Activated CD4-positive, alpha-beta memory T cell treated with anti-CD3 and anti-CD28 coated beads, Interleukin-2, amount 10 ng/mL, durations not matched to agents 7 days and 5 days (primary cell): ENCODE measurements around the gene PPP4R1. TPM values are rescaled to one million over a fixed set of nuclear protein-coding genes. Genes with fewer than 3 reads are reported as not detected.

Experiments
- CTCF ChIA-PET: fragments of 350-600 bp; sonication (Branson Sonifier 250); formaldehyde crosslinking; loops from one replicate; lab custom pipeline; 2021; ENCODE audit warnings: antibody characterized with exemption, inconsistent platforms; lab: Charles Lee
- POLR2A ChIA-PET: fragments of 350-600 bp; sonication (Branson Sonifier 250); formaldehyde crosslinking; loops from one replicate; lab custom pipeline; 2021; ENCODE audit warnings: antibody characterized with exemption; lab: Charles Lee
- DNase-seq: peaks from one replicate; pipeline ENCODE4 v3.0.0-alpha.2; 2020
- H3K27ac Mint-ChIP-seq: one replicate; pipeline ENCODE4 v1.8.0; 2021; ENCODE audit warnings: mild to moderate bottlenecking, mixed read lengths
- H3K27me3 Mint-ChIP-seq: one replicate; pipeline ENCODE4 v1.8.0; 2021; ENCODE audit warnings: mixed read lengths
- H3K36me3 Mint-ChIP-seq: one replicate; pipeline ENCODE4 v1.8.0; 2021; ENCODE audit warnings: low read depth, mixed read lengths
- H3K4me1 Mint-ChIP-seq: one replicate; pipeline ENCODE4 v1.8.0; 2021; ENCODE audit warnings: mixed read lengths
- H3K4me3 Mint-ChIP-seq: one replicate; pipeline ENCODE4 v1.8.0; 2021; ENCODE audit warnings: mild to moderate bottlenecking, mixed read lengths
- H3K9me3 Mint-ChIP-seq: one replicate; pipeline ENCODE4 v1.8.0; 2021; ENCODE audit warnings: mixed read lengths
- total RNA-seq, 2 experiments: library from RNA; stranded (reverse); gene quantifications; one replicate each; pipeline ENCODE4 v1.2.3, GENCODE V29; 2021

Gene PPP4R1
- total RNA-seq, 2 experiments from 2014 or later, result 54.0 to 59.7 TPM

DNA sequence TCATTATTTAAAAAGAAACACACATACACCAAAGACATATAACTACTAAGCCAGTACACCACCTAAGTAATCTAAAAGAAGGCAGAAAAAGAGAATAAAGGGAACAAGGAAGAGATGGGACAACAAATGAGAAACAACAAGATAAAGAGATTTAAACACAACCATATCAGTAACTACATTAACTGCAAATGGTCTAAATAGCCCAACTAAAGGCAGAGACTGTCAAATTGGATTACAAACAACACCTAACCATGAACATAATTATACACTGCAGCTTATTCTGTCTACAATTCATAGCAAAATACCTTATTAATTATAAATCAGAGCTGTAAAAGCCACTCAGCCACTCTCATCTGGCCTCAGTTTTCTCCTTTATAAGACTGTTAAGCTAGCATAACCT is 15.0 kb downstream of the PPP4R1 start:
- no peak overlapping the region for H3K27ac Mint-ChIP-seq
- peaks cover 19% of the 10 kb centered on the region for H3K9me3 Mint-ChIP-seq
- DNase-seq, result no peak
- no peaks in the 10 kb centered on the region for H3K27me3 Mint-ChIP-seq
- H3K4me3 Mint-ChIP-seq, result no peak overlapping the region
- H3K36me3 Mint-ChIP-seq, result peaks cover 40% of the 10 kb centered on the region
- CTCF ChIA-PET, result no interaction called here
- POLR2A ChIA-PET, result no interaction called here
- peaks cover 23% of the 10 kb centered on the region for H3K4me1 Mint-ChIP-seq

- H3K4me3 Mint-ChIP-seq, result no peak overlapping the region
- H3K9me3 Mint-ChIP-seq, result peaks cover 19% of the 10 kb centered on the region
- H3K27me3 Mint-ChIP-seq, result no peaks in the 10 kb centered on the region
- no peak overlapping the region for H3K27ac Mint-ChIP-seq
- peaks cover 23% of the 10 kb centered on the region for H3K4me1 Mint-ChIP-seq
- ChIA-PET POLR2A (no interaction called here), CTCF (interaction anchor here (1.0 kb wide), 1 partner anchor 13 kb away, joined by 3 read pairs; no protein-coding TSS in a partner anchor)
- DNase-seq, result no peak
- H3K36me3 Mint-ChIP-seq, result peaks cover 44% of the 10 kb centered on the region
These were observed 16.8 kb downstream of the PPP4R1 start for GRCh38 chr18:9597609-9598008.

GRCh38 chr18:9596843-9597526 is 17.4 kb downstream of the PPP4R1 start:
- ChIA-PET POLR2A (no interaction called here), CTCF (interaction anchor here (1.0 kb wide), 1 partner anchor 14 kb away, joined by 3 read pairs; no protein-coding TSS in a partner anchor)
- H3K4me1 Mint-ChIP-seq, result peaks cover 23% of the 10 kb centered on the region
- H3K9me3 Mint-ChIP-seq, result peaks cover 19% of the 10 kb centered on the region
- H3K36me3 Mint-ChIP-seq, result peaks cover 46% of the 10 kb centered on the region
- no peak overlapping the region for H3K27ac Mint-ChIP-seq
- no peaks in the 10 kb centered on the region for H3K27me3 Mint-ChIP-seq
- no peak for DNase-seq
- H3K4me3 Mint-ChIP-seq, result no peak overlapping the region

DNA sequence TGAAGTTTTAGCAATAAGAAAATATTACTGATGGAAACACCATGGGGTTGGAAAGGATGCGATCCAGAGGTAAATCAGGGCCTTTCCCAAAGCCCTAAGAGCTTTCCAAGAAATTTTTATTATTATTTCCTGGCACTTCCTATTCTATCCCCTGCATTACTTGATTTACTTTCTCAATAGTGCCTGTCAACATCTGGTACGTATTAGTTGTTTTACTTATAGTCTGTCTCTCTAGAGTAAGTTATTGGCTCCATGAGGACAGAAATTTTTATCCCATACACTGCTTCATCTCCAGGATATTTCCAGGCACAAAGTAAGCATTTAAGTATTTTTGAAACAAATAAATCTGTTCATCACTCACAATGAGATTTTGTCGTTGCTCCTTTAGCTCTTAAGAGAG is 18.1 kb downstream of the PPP4R1 start:
- Mint-ChIP-seq H3K4me3 (no peak overlapping the region), H3K27ac (no peak overlapping the region), H3K27me3 (no peaks in the 10 kb centered on the region), H3K4me1 (peaks cover 23% of the 10 kb centered on the region), H3K36me3 (peaks cover 47% of the 10 kb centered on the region), H3K9me3 (peaks cover 19% of the 10 kb centered on the region)
- no peak for DNase-seq
- ChIA-PET CTCF (interaction anchor here (0.6 kb wide), 1 partner anchor 125 kb away, joined by 3 read pairs; no protein-coding TSS in a partner anchor), POLR2A (no interaction called here)

- Mint-ChIP-seq H3K27me3 (no peaks in the 10 kb centered on the region), H3K4me3 (no peak overlapping the region), H3K36me3 (peaks cover 44% of the 10 kb centered on the region), H3K27ac (no peak overlapping the region), H3K4me1 (peaks cover 23% of the 10 kb centered on the region), H3K9me3 (peaks cover 12% of the 10 kb centered on the region)
- no peak for DNase-seq
- CTCF ChIA-PET, result no interaction called here
- POLR2A ChIA-PET, result no interaction called here
These were observed 19.3 kb downstream of the PPP4R1 start for GRCh38 chr18:9594823-9595596.

DNA sequence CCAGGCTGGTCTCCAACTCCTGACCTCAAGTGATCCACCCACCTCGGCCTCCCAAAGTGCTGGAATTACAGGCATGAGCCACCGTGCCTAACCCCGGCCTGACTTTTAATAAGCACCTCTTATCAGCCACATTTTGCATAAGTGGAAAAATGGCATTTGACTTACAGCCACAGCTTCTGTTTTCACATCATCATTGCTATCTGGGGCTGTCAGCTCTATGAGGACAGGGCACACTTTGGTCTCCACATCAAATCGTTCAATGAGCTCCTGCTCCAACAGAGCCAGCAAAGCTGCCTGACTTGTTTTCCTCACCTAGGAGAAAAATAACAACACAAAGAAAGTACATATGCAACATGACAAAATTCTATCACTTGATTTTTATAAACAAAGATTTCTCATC is 26.4 kb downstream of the PPP4R1 start:
- Mint-ChIP-seq H3K4me3 (no peak overlapping the region), H3K36me3 (peaks cover 47% of the 10 kb centered on the region), H3K4me1 (no peaks in the 10 kb centered on the region), H3K27me3 (no peaks in the 10 kb centered on the region), H3K27ac (no peak overlapping the region), H3K9me3 (no peaks in the 10 kb centered on the region)
- ChIA-PET POLR2A (no interaction called here), CTCF (no interaction called here)
- no peak for DNase-seq

DNA sequence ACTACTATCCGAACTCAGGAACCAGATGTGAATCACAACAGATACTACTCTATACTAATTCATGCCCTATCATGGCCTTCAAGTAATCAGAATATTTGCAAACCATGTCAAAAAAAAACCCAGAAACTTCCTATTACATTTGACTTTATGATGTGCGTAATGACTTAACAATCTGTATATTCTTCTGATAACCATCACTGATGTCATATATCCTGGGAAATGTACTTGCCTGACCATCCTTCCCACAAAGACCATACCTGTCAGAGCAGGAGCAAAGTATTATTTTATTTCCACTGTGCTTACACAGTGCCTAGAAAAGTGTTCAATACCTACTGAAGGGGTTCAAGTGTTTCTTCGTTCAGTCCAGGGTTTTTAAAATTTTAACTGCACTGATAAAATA is 27.5 kb downstream of the PPP4R1 start:
- POLR2A ChIA-PET, result no interaction called here
- H3K27ac Mint-ChIP-seq, result no peak overlapping the region
- no peaks in the 10 kb centered on the region for H3K4me1 Mint-ChIP-seq
- CTCF ChIA-PET, result no interaction called here
- H3K9me3 Mint-ChIP-seq, result peaks cover 5% of the 10 kb centered on the region
- peaks cover 49% of the 10 kb centered on the region for H3K36me3 Mint-ChIP-seq
- no peak overlapping the region for H3K4me3 Mint-ChIP-seq
- H3K27me3 Mint-ChIP-seq, result no peaks in the 10 kb centered on the region
- DNase-seq, result no peak

- no peak for DNase-seq
- H3K27ac Mint-ChIP-seq, result no peak overlapping the region
- H3K9me3 Mint-ChIP-seq, result peaks cover 8% of the 10 kb centered on the region
- no peaks in the 10 kb centered on the region for H3K4me1 Mint-ChIP-seq
- peaks cover 47% of the 10 kb centered on the region for H3K36me3 Mint-ChIP-seq
- POLR2A ChIA-PET, result interaction anchor here (0.6 kb wide), 1 partner anchor 326 kb away, joined by 5 read pairs; no protein-coding TSS in a partner anchor
- CTCF ChIA-PET, result no interaction called here
- H3K4me3 Mint-ChIP-seq, result no peak overlapping the region
- H3K27me3 Mint-ChIP-seq, result no peaks in the 10 kb centered on the region
These were observed 32.7 kb downstream of the PPP4R1 start for GRCh38 chr18:9581667-9582066.

DNA sequence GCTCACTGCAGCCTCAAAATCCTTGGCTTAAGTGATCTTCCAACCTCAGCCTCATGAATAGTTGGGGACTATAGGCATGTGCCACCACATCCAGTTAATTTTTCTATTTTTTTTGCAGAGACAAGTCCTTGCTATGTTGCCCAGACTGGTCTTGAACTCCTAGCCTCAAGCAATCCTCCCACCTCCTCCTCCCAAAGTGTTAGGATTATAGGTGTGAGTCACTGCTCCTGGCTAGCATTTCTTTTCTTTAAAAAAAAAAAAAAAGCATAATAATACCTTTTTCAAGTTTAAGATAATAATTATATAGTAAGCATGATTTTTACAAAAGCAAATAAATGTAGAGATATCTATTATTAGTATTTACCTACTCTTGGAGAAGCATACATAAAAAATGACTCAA is 36.1 kb downstream of the PPP4R1 start:
- no peaks in the 10 kb centered on the region for H3K4me1 Mint-ChIP-seq
- no peak overlapping the region for H3K4me3 Mint-ChIP-seq
- ChIA-PET CTCF (interaction anchor here (0.8 kb wide), 1 partner anchor 83 kb away, joined by 3 read pairs; no protein-coding TSS in a partner anchor), POLR2A (no interaction called here)
- no peak for DNase-seq
- H3K36me3 Mint-ChIP-seq, result peaks cover 46% of the 10 kb centered on the region
- no peak overlapping the region for H3K27ac Mint-ChIP-seq
- peaks cover 8% of the 10 kb centered on the region for H3K9me3 Mint-ChIP-seq
- H3K27me3 Mint-ChIP-seq, result no peaks in the 10 kb centered on the region

DNA sequence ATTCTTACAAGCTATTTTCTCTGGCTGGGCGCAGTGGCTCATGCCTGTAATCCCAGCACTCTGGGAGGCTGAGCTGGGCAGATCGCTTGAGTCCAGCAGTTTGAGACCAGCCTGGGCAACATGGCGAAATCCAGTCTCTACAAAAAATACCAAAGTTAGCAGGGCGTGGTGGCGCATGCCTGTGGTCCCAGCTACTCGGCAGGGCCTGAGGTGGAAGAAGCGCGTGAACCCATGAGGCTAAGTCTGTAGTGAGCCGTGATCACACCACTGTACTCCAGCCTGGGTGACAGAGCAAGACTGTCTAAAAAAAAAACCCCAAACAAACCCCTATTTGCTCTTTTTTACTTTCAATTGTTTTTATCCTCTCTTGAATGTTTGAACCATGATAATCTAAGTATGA is 37.0 kb downstream of the PPP4R1 start:
- H3K27ac Mint-ChIP-seq, result no peak overlapping the region
- H3K4me3 Mint-ChIP-seq, result no peak overlapping the region
- no peak for DNase-seq
- POLR2A ChIA-PET, result no interaction called here
- H3K36me3 Mint-ChIP-seq, result peaks cover 39% of the 10 kb centered on the region
- CTCF ChIA-PET, result no interaction called here
- peaks cover 6% of the 10 kb centered on the region for H3K9me3 Mint-ChIP-seq
- no peaks in the 10 kb centered on the region for H3K27me3 Mint-ChIP-seq
- no peaks in the 10 kb centered on the region for H3K4me1 Mint-ChIP-seq

DNA sequence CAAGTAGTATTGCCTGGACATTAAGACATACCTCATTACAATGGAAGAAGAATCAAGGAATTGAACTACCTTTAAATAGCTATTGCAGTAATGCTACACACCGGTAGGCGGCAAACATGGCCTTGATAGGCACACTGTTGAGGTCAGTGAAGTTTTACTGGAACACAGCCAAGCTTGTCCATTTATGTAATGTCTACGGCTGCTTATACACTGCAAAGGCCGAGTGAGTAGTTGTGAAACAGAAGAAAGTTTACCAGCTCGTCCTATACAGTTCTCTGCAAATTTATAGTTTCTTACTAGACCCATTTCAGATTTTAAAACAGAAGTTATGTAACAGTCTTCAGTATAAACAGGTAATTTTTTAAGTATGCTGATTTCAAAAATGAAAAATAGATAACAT is 38.8 kb downstream of the PPP4R1 start:
- peaks cover 34% of the 10 kb centered on the region for H3K36me3 Mint-ChIP-seq
- no peak overlapping the region for H3K4me3 Mint-ChIP-seq
- no peaks in the 10 kb centered on the region for H3K27me3 Mint-ChIP-seq
- no peaks in the 10 kb centered on the region for H3K4me1 Mint-ChIP-seq
- ChIA-PET POLR2A (no interaction called here), CTCF (interaction anchor here (0.6 kb wide), 1 partner anchor 13 kb away, joined by 3 read pairs; no protein-coding TSS in a partner anchor)
- H3K27ac Mint-ChIP-seq, result no peak overlapping the region
- no peaks in the 10 kb centered on the region for H3K9me3 Mint-ChIP-seq
- DNase-seq, result no peak

DNA sequence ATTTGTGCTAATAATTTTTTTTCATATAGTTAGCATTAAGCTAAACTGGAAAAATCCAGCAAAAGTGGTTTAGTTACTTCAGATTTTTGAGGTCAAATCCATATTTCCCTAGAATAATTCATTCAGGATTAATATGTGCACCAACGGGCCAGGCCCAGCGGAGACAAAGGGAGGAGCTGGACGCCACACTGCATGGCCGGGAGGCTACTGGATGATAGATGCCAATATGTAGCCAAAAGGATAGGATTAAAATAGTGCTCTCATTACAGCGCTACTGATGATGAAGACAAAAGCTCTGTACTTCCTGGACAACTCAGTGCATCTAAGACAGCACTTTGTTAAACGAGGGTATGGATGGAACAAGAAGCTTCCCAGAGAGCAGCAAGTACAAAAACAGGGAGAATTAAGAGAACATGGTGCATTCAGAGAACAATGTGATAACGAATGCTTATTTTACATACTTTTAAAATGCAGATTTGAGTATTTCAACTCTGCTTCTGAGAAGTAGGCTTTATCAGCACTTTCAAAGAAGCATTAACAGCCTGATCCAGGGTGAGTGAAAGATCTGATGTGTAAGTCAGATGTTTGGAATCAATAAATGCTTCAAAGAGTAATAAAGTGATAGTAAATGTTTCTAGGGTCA is 39.8 kb downstream of the PPP4R1 start:
- H3K27me3 Mint-ChIP-seq, result no peaks in the 10 kb centered on the region
- no peaks in the 10 kb centered on the region for H3K9me3 Mint-ChIP-seq
- H3K4me1 Mint-ChIP-seq, result no peaks in the 10 kb centered on the region
- DNase-seq, result no peak
- no peak overlapping the region for H3K4me3 Mint-ChIP-seq
- POLR2A ChIA-PET, result no interaction called here
- no peak overlapping the region for H3K27ac Mint-ChIP-seq
- H3K36me3 Mint-ChIP-seq, result peaks cover 32% of the 10 kb centered on the region
- CTCF ChIA-PET, result interaction anchor here (0.7 kb wide), 1 partner anchor 15 kb away, joined by 3 read pairs; no protein-coding TSS in a partner anchor

DNA sequence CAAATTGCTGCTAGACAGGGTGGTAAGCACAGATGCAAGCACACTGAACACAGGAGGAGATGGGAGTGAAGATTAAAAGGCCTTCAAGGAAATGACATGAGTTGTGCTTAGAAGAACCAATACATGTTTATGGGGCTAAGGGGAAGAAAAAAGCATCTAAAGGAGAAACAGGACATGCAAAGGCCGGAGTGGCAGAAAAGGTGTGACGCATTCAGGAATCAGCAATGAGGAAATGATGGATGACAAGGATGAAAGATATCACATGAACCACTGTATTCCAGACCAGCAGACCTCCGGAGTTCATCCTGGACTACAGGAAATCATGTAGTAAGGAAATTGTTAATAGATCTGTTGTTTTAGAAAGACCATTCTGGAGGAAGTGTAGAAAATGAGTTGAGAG is 42.8 kb downstream of the PPP4R1 start:
- no peaks in the 10 kb centered on the region for H3K27me3 Mint-ChIP-seq
- no peaks in the 10 kb centered on the region for H3K9me3 Mint-ChIP-seq
- no peak overlapping the region for H3K27ac Mint-ChIP-seq
- ChIA-PET CTCF (no interaction called here), POLR2A (no interaction called here)
- H3K4me3 Mint-ChIP-seq, result no peak overlapping the region
- H3K36me3 Mint-ChIP-seq, result peaks cover 37% of the 10 kb centered on the region
- no peaks in the 10 kb centered on the region for H3K4me1 Mint-ChIP-seq
- DNase-seq, result no peak
